Measurements from ENCODE around the gene PMS2. TPM values are rescaled to one million over a fixed set of nuclear protein-coding genes. Genes with fewer than 3 reads are reported as not detected.
"Not testable (repeated sequence)": the region's sequence is repeated elsewhere in the genome, so short reads cannot be mapped to it uniquely, and the experiment has no call there.

Gene PMS2
- total RNA-seq, 1 experiment from 2014 or later, result 43.3 TPM

GRCh38 chr7:5931905-5932644 is 76.8 kb downstream of the PMS2 start:
- DNase-seq (ENCODE audit: low read depth, low spot score), result peak; percentile 32
- in situ Hi-C loops (cut with HindIII; ENCODE audit: low pct_unique_long_range_greater_than_20kb, low sequenced_read_pairs), result not testable (repeated sequence)

- in situ Hi-C loops (cut with HindIII; ENCODE audit: low pct_unique_long_range_greater_than_20kb, low sequenced_read_pairs); DNase-seq (ENCODE audit: low read depth, low spot score): not testable (repeated sequence)
These were observed 77.6 kb downstream of the PMS2 start for GRCh38 chr7:5931250-5931649.

GRCh38 chr7:5930290-5930689 is 78.6 kb downstream of the PMS2 start:
- in situ Hi-C loops (cut with HindIII; ENCODE audit: low pct_unique_long_range_greater_than_20kb, low sequenced_read_pairs); DNase-seq (ENCODE audit: low read depth, low spot score): not testable (repeated sequence)

GRCh38 chr7:5926263-5926870 is 82.5 kb downstream of the PMS2 start:
- in situ Hi-C loops (cut with HindIII; ENCODE audit: low pct_unique_long_range_greater_than_20kb, low sequenced_read_pairs); DNase-seq (ENCODE audit: low read depth, low spot score): not testable (repeated sequence)

- DNase-seq (ENCODE audit: low read depth, low spot score), result not testable (repeated sequence)
These were observed 84.2 kb downstream of the PMS2 start for GRCh38 chr7:5924630-5925029.

GRCh38 chr7:5924180-5924579 is 84.7 kb downstream of the PMS2 start:
- in situ Hi-C loops (cut with HindIII; ENCODE audit: low pct_unique_long_range_greater_than_20kb, low sequenced_read_pairs), result not testable (repeated sequence)

More at GRCh38 chr7:5924630-5925029, 84.2 kb downstream of the PMS2 start:
- in situ Hi-C loops (cut with HindIII; ENCODE audit: low pct_unique_long_range_greater_than_20kb, low sequenced_read_pairs), result not testable (repeated sequence)

More at GRCh38 chr7:5924180-5924579, 84.7 kb downstream of the PMS2 start:
- DNase-seq (ENCODE audit: low read depth, low spot score), result not testable (repeated sequence)

Small RNAs within 50 kb of the gene (small RNA-seq; reads per million reads assigned to genes)
- gene RF00019 (0 reads per million in 2 experiments), gene RNU6-218P (0 reads per million in 2 experiments), gene SNORA80D (4.2 to 5.8 reads per million in 2 experiments)

Other genes starting within 250 kb of the PMS2 start
- 38.0 and 40.0 TPM in 2 replicates for gene RNF216, start 227.4 kb downstream of the PMS2 start, total RNA-seq (2014; rRNA removed; shearing (Covaris generic))
- gene OCM, start 128.3 kb downstream of the PMS2 start, total RNA-seq (2014; rRNA removed; shearing (Covaris generic)), result not detected in 2 replicates
- 103 and 104 TPM in 2 replicates for gene CCZ1, start 110.3 kb downstream of the PMS2 start, total RNA-seq (2014; rRNA removed; shearing (Covaris generic))
- gene RSPH10B, start 38.4 kb downstream of the PMS2 start, total RNA-seq (2014; rRNA removed; shearing (Covaris generic)), result 0.34 TPM in 1 of 2 replicates, not detected in the other
- 151 and 172 TPM in 2 replicates for gene AIMP2, start 223 bp upstream of the PMS2 start, total RNA-seq (2014; rRNA removed; shearing (Covaris generic))
- 0.50 and 0.51 TPM in 2 replicates for gene ANKRD61, start 22.3 kb upstream of the PMS2 start, total RNA-seq (2014; rRNA removed; shearing (Covaris generic))
- 111 and 125 TPM in 2 replicates for gene EIF2AK1, start 50.1 kb upstream of the PMS2 start, total RNA-seq (2014; rRNA removed; shearing (Covaris generic))
- gene USP42, start 95.9 kb upstream of the PMS2 start, total RNA-seq (2014; rRNA removed; shearing (Covaris generic)), result 6.1 TPM in 2 replicates

All from SK-MEL-5 (cell line).